Glomerular visceral epithelial cell (primary cell): ENCODE results near the gene SIK3.

Experiments
- DNase-seq: peaks from one replicate; pipeline ENCODE4 v3.0.0-alpha.2; 2016; ENCODE audit errors: extremely low spot score

The SIK3 gene

GRCh38 chr11:116793772-116794097 is 304.5 kb downstream of the SIK3 start:
- DNase-seq: no peak
